GM18520 (cell line): ENCODE measurements around the gene MAPKAP1.
A peak's percentile ranks its signal among the peaks of the same experiment; 100 is the strongest.

ENCODE experiments used
- ATAC-seq: cut with Tn5 transposase; IDR thresholded peaks from one replicate; pipeline ENCODE4 v1.9.1; 2021; ENCODE audit not compliant: unreplicated experiment

MAPKAP1 gene

GRCh38 chr9:125646217-125646616 is 60.8 kb downstream of the MAPKAP1 start:
- no peak for ATAC-seq

DNA sequence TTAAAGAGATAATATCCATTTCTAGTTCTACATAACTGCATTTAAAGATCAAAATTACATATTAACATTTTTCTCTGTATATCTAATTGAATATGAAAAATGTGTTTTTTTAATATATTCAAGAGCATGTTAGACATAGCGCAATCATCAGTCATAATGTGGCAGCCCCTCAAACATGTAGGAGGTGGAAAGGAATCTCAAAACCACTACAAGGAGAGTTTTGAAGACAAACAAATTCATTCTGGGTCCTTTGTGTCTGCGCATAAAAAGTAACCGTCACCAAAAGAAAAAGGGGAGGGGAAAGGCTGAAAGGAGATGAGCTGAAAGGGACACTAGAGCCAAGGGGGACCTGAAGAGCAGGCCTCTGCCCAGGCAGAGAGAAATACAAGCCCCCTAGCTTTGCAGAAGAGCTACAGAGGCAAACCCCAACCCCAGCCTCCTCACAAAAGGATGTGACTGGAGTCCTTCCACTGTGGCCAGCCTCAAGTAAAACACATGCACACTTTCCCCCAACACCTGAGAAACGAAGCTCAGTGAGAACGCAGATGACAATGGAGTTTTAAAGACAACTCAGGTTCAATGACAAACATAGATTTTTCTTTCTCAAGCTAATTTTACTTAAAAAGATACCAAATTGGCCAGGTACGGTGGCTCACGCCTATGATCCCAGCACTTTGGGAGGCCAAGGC is 62.0 kb downstream of the MAPKAP1 start:
- no peak for ATAC-seq

GRCh38 chr9:125642311-125642710 is 64.7 kb downstream of the MAPKAP1 start:
- ATAC-seq = no peak

- no peak for ATAC-seq
Measured at GRCh38 chr9:125639057-125639456, 68.0 kb downstream of the MAPKAP1 start.

DNA sequence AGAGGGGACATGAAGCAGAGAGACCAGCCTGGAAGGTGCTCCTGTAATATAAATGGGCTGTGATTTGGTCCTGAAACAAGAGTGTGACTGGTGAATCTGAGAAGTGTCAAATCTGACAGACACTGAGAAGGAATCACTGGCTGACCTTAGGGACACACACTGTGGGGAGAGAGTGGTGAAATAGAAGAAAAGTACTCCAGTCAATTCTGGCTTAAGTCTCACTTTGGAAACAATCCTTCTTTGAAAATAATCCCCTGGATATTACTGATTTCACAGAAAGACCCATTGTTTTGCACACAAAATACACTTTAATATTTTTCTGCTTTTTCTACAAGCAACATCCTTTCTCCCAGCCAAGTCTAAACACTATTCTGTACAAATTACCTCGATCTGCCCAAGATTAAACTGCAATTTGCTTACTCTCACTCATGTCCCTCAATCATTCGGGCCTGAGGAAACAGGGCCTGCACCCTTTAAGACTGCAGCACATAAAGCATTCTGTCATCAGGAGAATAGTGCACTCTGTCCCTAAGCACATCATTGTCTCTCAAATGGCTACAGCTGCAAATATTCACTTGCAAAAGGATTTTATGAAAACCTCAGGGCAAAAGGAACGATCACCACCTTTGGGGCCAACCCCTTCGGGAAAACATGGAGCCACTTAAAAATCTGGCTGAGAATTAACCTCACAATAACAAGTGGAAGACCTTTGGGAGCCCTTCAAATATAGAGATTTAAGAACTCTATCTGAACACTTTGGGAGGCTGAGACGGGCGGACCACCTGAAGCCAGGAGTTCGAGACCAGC is 68.6 kb downstream of the MAPKAP1 start:
- ATAC-seq = no peak

DNA sequence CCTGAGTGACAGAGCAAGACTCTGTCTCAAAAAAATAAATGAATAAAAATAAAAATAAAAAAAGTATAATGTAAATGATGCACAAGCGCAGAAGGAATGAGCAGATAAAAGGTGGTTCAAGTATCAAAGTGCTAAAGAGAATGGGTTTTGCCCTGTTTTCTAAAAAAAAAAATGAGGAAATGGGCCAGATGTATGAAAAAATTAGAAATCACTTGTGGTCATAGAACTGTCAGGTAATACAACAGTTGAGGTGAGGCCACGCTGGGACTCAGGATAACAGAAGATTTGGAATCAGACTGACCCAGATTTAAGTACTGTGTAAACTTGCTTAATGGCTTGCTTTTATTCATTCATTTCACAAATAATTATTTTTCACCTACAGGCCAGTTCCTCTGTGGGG is 69.8 kb downstream of the MAPKAP1 start:
- no peak for ATAC-seq

DNA sequence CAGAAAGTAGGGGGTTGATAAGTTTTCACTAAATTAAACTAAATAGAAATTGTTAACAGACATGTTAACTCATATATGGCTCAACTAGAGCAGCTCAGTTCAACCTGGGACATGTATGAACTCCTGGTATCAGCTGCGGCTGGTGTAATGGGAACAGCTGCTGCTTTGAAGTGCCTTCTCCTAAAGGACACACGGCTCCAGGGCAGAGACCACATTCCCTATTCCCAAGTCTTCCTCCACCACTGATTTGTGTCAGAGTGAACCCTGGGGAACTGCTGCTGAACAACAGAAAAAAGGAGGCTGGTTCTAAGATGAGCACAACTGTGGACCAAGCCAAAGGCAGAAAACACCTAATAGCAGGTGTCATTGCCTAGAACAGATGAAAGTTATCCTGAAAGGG is 71.1 kb downstream of the MAPKAP1 start:
- no peak for ATAC-seq

DNA sequence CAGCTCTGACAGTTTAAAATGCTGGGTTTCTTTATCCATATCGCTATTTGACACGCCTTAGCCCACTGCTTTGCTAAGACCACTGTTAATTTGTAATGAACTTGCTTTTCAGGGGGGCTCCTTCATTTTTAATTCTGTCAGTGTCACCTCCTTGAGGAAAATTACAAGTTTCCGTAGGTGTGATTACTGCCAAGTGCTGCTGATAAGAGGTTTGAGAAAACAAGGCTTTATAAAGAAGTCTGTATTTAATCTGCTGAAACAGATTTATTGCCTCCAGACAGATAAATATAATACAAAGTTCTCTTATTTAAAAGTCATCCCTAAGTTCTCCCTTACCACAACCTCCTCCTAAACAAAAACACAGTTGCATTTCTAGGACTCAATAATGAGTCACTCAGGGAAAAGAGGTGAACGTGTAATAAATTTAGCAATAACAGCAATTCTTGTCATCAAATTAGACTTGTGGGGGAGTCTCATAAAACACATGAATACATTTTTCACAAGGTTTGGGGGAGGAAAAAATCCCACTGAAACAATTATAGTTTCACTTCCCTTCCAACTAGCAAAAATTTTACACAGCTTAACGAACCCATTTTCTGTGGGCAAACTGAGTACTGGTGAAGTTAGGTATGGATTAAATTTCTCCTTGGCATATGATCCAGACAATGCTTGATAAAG is 72.8 kb downstream of the MAPKAP1 start:
- ATAC-seq = no peak

DNA sequence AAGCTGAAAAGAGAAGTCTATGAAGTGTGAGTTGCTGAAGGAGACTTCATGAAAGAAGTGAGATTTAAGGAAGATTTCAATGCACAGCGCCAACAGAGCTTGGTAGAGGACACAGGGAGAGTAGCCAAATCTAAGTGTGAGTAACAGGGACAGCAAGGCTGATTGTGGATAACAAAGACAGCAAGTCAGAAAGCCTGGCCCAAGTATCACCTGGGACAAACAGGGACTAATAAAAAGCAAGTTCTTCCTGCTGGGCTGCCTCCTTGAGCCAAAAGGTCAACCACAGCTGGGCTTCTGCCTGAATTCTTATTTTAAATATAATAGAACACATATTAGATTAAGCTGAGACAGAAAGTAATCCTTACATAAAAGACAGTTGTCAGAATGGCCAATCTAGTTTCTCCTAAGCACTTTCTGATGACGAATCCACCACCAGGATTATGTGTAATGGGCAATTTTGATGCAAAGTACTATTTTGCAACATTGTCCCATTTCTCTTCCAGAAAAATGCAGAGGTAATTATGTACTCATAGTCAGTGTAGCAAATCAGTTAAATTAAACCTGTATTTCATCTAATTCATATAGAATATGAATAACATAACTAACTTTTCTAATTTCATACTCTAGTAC is 73.8 kb downstream of the MAPKAP1 start:
- no peak for ATAC-seq

DNA sequence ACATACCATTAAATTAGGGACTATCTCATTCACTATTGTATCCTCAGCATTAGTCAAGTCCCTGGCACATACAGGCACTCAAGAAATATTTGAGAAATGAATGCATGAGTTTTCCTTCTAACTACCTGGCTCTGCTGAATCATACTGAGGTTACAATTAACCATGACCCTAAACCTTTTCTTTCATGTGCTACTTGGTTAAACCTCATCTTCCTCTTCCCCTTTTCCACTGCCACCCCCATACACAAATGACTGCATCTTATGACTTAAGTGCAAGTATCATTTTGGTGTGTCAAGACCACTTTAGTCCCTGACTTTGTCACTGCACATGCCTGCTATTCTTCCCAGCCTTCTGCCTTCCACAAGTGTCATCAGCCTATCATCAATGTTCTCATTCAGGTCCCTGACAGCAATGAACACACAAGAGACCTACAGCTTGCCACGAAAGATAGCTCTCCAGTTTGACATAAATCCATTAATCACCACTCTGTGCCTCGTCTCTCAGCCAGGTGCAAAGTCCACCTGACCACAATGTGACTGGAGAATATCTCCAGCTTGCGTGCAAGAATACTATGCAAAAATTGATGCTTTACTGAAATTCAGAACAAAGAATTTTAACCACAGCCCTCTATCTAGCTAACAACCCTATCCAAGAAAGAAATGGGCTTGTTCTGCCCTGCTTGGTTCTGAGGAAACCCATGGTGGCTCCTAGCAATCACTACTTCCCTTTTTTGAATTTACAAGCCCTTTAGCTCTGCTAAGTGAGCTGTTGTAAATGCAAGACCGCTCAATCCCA is 74.5 kb downstream of the MAPKAP1 start:
- peak; percentile 40 for ATAC-seq

DNA sequence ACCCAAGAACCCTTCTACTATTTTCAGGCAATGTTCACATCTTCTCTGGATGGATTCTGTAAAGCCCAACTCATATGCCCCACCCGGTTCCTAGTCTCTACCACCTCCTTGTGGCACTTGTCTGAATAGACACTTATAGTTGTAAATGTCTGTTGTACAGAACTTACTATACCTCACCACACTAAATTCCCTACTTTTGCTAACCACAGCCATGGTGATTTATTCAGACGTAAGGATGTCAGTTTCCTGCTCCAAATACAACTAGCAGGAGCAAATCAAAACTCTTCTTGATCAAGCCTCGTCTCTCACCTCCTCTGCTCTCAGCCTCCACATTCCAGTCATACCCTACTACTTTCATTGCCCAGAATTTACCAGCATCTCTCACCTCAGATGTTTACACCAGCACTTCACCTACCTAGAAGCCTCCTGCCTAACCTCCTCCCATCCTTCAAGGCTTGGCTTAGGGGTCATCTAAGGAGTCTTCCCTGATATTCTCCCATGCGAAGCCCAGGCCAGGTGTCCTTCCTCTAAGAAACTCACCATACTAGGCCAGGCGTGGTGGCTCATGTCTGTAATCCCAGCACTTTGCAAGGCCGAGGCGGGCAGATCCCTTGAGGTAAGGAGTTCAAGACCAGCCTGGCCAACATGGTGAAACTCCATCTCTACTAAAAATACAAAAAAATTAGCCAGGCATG is 75.5 kb downstream of the MAPKAP1 start:
- no peak for ATAC-seq

- ATAC-seq = no peak
Measured at GRCh38 chr9:125630436-125630835, 76.6 kb downstream of the MAPKAP1 start.

DNA sequence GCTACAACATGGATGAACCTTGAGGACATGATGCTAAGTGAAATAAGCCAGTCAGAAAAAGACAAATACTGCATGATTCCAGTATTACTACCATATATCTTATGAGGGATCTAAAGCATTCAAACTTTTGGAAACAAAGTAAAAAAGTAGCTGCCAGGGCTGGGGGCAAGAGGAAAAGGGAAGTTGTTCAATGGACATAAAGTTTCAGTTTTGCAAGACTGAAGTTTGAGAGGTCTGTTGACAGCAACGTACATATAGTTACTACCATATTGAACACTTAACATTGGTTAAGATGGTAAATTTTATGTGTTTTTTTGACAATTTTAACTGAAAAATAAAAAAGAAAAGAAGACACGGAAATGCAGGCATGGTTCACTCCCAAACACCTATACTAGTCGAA is 77.6 kb downstream of the MAPKAP1 start:
- ATAC-seq = no peak

DNA sequence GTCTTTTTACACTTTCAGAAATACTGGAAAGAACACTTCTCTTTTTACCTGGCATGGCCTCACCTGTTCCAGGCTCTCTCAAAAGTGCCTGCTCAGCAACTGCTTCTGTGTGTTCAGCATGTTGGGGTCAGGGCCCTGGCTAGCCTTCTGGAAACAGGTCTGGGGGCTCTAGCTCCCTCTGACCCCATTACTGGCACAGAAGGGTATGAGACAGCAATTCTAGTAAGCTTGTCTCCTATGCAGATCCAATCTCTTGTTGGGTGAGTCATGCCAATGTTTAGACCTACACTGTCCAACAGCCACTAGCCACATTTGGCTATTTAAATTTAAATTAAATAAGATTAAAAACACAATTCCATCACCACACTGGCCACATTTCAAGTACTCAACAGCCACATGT is 80.8 kb downstream of the MAPKAP1 start:
- ATAC-seq = no peak

- ATAC-seq = no peak
Measured at GRCh38 chr9:125621170-125621569, 85.8 kb downstream of the MAPKAP1 start.

DNA sequence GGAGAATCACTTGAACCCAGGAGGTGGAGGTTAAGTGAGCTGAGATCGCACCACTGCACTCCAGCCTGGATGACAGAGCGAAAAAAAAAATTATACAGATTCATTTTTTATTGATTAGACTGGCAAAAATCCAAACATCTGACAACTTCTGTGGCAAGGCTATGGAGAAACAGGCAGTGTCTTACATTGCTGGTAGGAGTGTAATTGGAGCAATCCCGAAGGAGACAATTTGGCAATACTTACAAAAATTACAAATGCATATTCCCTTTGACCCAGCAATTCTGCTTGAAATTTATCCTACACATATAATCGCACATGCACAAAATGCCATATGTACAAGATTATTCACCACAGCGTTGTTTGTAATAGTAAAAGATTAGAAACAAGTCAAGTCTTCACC is 86.8 kb downstream of the MAPKAP1 start:
- ATAC-seq = no peak

DNA sequence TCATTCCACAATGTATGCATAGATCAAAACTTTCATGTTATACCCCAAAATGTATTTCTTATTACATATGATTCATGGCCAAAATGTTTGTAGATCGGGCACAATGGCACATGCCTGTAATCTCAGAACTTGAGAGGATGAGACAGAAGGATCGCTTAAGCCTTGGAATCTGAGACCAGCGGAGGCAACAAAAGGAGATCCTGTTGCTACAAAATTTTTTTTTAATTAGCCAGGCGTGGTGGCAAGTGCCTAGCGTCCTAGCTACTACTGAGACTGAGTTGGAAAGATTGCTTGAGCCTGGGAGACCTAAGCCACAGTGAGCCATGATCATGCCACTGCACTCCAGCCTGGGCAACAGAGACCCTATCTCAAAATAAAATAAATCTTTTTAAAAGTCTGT is 89.9 kb downstream of the MAPKAP1 start:
- ATAC-seq = no peak

DNA sequence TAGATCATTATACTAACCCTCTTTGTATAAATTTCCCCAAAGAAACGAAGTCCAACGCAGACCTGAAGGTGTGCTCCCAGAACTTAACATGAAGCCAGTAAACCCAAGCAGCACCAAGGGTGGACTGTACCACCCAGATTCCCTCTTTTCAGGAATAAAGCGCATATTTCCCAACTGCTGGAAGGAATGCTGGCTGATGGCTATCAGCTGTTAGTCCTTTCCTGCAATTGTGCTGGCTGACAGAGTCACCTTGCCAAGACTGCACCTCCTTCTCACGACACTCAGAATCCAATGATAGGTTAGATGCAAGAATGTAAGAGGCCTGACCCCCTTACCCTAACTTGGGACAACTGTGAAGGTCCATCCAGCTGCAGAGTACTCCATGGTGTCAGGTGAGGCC is 93.9 kb downstream of the MAPKAP1 start:
- no peak for ATAC-seq

- no peak for ATAC-seq
Measured at GRCh38 chr9:125612616-125613015, 94.4 kb downstream of the MAPKAP1 start.

GRCh38 chr9:125611121-125611765 is 95.8 kb downstream of the MAPKAP1 start:
- no peak for ATAC-seq
